GM21528 (cell line): ENCODE data around the gene ABCD1.
"Not testable (repeated sequence)": the region's sequence is repeated elsewhere in the genome, so short reads cannot be mapped to it uniquely, and the experiment has no call there.

Experiments
- ATAC-seq: cut with Tn5 transposase; IDR thresholded peaks from one replicate; pipeline ENCODE4 v1.9.1; 2021; ENCODE audit warnings: mild to moderate bottlenecking, moderate library complexity; ENCODE audit not compliant: unreplicated experiment, low FRiP score

ABCD1 gene

GRCh38 chrX:153731117-153731844, 6.6 kb downstream of the ABCD1 start:
- no peak for ATAC-seq

GRCh38 chrX:153731845-153732215, 7.2 kb downstream of the ABCD1 start:
- no peak for ATAC-seq

GRCh38 chrX:153732401-153732800, 7.7 kb downstream of the ABCD1 start:
- no peak for ATAC-seq

- no peak for ATAC-seq
Measured at GRCh38 chrX:153733651-153734240, 9.1 kb downstream of the ABCD1 start.

- ATAC-seq, result no peak
Measured at GRCh38 chrX:153734871-153735270, 10.2 kb downstream of the ABCD1 start.

- no peak for ATAC-seq
Measured at GRCh38 chrX:153735274-153735673, 10.6 kb downstream of the ABCD1 start.

- no peak for ATAC-seq
Measured at GRCh38 chrX:153736071-153736820, 11.6 kb downstream of the ABCD1 start.

- no peak for ATAC-seq
Measured at GRCh38 chrX:153736871-153737441, 12.3 kb downstream of the ABCD1 start.

GRCh38 chrX:153738056-153738605, 13.5 kb downstream of the ABCD1 start:
- no peak for ATAC-seq

GRCh38 chrX:153739754-153740486, 15.3 kb downstream of the ABCD1 start:
- no peak for ATAC-seq

GRCh38 chrX:153740631-153741222, 16.1 kb downstream of the ABCD1 start:
- no peak for ATAC-seq

- no peak for ATAC-seq
Measured at GRCh38 chrX:153741446-153741845, 16.8 kb downstream of the ABCD1 start.

- not testable (repeated sequence) for ATAC-seq
Measured at GRCh38 chrX:153742111-153742510, 17.5 kb downstream of the ABCD1 start.

- not testable (repeated sequence) for ATAC-seq
Measured at GRCh38 chrX:153742796-153743467, 18.3 kb downstream of the ABCD1 start.

GRCh38 chrX:153743468-153744209, 19.0 kb downstream of the ABCD1 start:
- not testable (repeated sequence) for ATAC-seq

GRCh38 chrX:153744210-153745066, 19.8 kb downstream of the ABCD1 start:
- ATAC-seq, result no peak

GRCh38 chrX:153745067-153745433, 20.4 kb downstream of the ABCD1 start:
- ATAC-seq, result not testable (repeated sequence)

- ATAC-seq, result no peak
Measured at GRCh38 chrX:153746359-153746758, 21.7 kb downstream of the ABCD1 start.
